Panc1 (cell line): ENCODE data around the gene PCAT7. TPM values are rescaled to one million over a fixed set of nuclear protein-coding genes. Genes with fewer than 3 reads are reported as not detected.

Experiments used
- ATAC-seq: fragments of 200-7000 bp; cut with Tn5 transposase; 2 replicates; pipeline ENCODE4 v1.9.1; 2020; ENCODE audit warnings: mild to moderate bottlenecking, moderate library complexity
- BruUV-seq: library from RNA; stranded (reverse); fragments of 400-500 nt; replicated peaks from 2 replicates; lab custom pipeline; 2021; lab: Mats Ljungman, UMichigan
- CTCF ChIA-PET: fragments of 300-600 bp; sonication (Branson Sonifier 250); formaldehyde crosslinking; loops from one replicate; lab custom pipeline; 2022; ENCODE audit warnings: antibody characterized with exemption; lab: Charles Lee
- POLR2A ChIA-PET: fragments of 300-600 bp; sonication (Branson Sonifier 250); formaldehyde crosslinking; loops from one replicate; lab custom pipeline; 2022; ENCODE audit warnings: antibody characterized with exemption; lab: Charles Lee
- DNase-seq: peaks from one replicate; pipeline ENCODE4 v3.0.0-alpha.2; 2010; ENCODE audit warnings: low read depth, low spot score
- H3K27ac ChIP-seq: 2 replicates; pipeline ENCODE4 v1.5.1; 2011; ENCODE audit warnings: mild to moderate bottlenecking, low read length, inconsistent platforms
- H3K27me3 ChIP-seq: fragments of 200-500 bp; sonication (Bioruptor generic); 2 replicates; pipeline ENCODE4 v1.6.0; 2014; ENCODE audit warnings: low read length, inconsistent platforms; ENCODE audit not compliant: control insufficient read depth, insufficient read depth
- H3K36me3 ChIP-seq: fragments of 200-500 bp; sonication (Bioruptor generic); 2 replicates; pipeline ENCODE4 v1.5.1; 2014; ENCODE audit warnings: inconsistent platforms, mild to moderate bottlenecking, low read length, moderate library complexity; ENCODE audit not compliant: control insufficient read depth, insufficient read depth
- H3K4me1 ChIP-seq: 2 replicates; pipeline ENCODE4 v1.5.1; 2011; ENCODE audit warnings: inconsistent platforms, mild to moderate bottlenecking, low read length, moderate library complexity; ENCODE audit not compliant: control insufficient read depth, insufficient read depth
- H3K4me3 ChIP-seq, 2 experiments: 2 replicates each; pipeline ENCODE4 v1.5.1; 2011 to 2012; ENCODE audit warnings: low read depth in 2 of 2, low read length in 2 of 2, mild to moderate bottlenecking in 2 of 2, inconsistent platforms in 1 of 2, moderate library complexity in 1 of 2
- H3K9me3 ChIP-seq: fragments of 200-500 bp; sonication (Bioruptor generic); 2 replicates; pipeline ENCODE4 v1.5.1; 2014; ENCODE audit warnings: low read depth, mild to moderate bottlenecking, inconsistent platforms, low read length, moderate library complexity; ENCODE audit not compliant: control insufficient read depth, insufficient read depth
- POLR2AphosphoS5 ChIP-seq: IDR thresholded peaks from 2 replicates; pipeline ENCODE4 v1.6.1; 2012; ENCODE audit warnings: mild to moderate bottlenecking, low read depth, low read length, moderate library complexity
- SIN3A ChIP-seq: IDR thresholded peaks from 2 replicates; pipeline ENCODE4 v1.6.1; 2012; ENCODE audit warnings: low read depth, mild to moderate bottlenecking, low read length, moderate library complexity, borderline replicate concordance; ENCODE audit not compliant: insufficient read depth
- TCF7L2 ChIP-seq: IDR thresholded peaks from 2 replicates; pipeline ENCODE4 v1.6.1; 2011; ENCODE audit warnings: mild to moderate bottlenecking, low read depth, low read length, inconsistent platforms
- in situ Hi-C: cut with HindIII; loops from 2 replicates; pipeline ENCODE4 v1.10.0; 2016; ENCODE audit warnings: low sequenced_read_pairs, low pct_unique_long_range_greater_than_20kb
- intact Hi-C: fragments of 100-400 bp; cut with micrococcal nuclease; formaldehyde crosslinking; loops from one replicate; pipeline ENCODE4 v1.10.0; 2022; ENCODE audit not compliant: unreplicated experiment
- total RNA-seq: library from RNA; stranded (reverse); gene quantifications from one replicate; pipeline ENCODE4 v1.2.1, GENCODE V29; 2021; ENCODE audit not compliant: unreplicated experiment
- TF ChIP-seq, protein P1 (sequence below): fragments of 450-650 bp; IDR thresholded peaks from 2 replicates; pipeline ENCODE4 v1.5.1; 2017; ENCODE audit warnings: mild to moderate bottlenecking
- TF ChIP-seq, protein P2 (sequence below), 2 experiments: IDR thresholded peaks; 2 replicates each; pipeline ENCODE4 v1.6.1; 2011 to 2012; ENCODE audit warnings: low read depth in 2 of 2, control low read depth in 1 of 2, low read length in 1 of 2, mild to moderate bottlenecking in 1 of 2, moderate library complexity in 1 of 2; ENCODE audit not compliant: insufficient read depth in 1 of 2

PCAT7 gene
- total RNA-seq, 1 experiment from 2014 or later, result 0.59 TPM

DNA sequence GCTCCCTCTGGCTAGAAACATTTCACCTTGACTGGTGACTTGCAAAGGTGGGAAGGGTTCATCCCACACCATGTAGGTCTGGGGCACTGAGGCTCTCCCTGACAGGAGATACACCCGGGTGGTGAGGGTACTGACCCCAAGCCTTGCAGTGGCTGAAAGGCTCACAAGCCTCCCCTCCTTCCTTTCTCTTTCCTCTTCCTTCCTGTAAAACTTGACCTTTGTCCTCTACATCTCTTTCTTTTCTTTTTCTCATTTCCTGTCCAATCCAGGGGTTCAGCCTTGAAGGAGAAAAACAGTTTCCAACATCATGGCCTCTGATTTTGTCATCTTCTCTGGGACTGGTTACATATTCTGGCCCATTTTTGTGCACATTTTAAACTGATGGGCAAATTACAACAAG, 22.2 kb downstream of the PCAT7 start:
- Histone ChIP-seq H3K27me3 (no peaks in the 10 kb centered on the region; the same call in 1 of the 2 replicates), H3K4me1 (no peaks in the 10 kb centered on the region), H3K4me3 (no peak overlapping the region), H3K27ac (no peak overlapping the region), H3K9me3 (no peaks in the 10 kb centered on the region), H3K36me3 (no peaks in the 10 kb centered on the region)
- ChIA-PET POLR2A (no interaction called here), CTCF (no interaction called here)
- intact Hi-C loops, result no loop called here
- DNase-seq (no peak), ATAC-seq (no peak)
- TF ChIP-seq, protein P1, sequence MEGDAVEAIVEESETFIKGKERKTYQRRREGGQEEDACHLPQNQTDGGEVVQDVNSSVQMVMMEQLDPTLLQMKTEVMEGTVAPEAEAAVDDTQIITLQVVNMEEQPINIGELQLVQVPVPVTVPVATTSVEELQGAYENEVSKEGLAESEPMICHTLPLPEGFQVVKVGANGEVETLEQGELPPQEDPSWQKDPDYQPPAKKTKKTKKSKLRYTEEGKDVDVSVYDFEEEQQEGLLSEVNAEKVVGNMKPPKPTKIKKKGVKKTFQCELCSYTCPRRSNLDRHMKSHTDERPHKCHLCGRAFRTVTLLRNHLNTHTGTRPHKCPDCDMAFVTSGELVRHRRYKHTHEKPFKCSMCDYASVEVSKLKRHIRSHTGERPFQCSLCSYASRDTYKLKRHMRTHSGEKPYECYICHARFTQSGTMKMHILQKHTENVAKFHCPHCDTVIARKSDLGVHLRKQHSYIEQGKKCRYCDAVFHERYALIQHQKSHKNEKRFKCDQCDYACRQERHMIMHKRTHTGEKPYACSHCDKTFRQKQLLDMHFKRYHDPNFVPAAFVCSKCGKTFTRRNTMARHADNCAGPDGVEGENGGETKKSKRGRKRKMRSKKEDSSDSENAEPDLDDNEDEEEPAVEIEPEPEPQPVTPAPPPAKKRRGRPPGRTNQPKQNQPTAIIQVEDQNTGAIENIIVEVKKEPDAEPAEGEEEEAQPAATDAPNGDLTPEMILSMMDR, result no peak
- no peak for TF ChIP-seq POLR2AphosphoS5
- no peak for TF ChIP-seq SIN3A
- TF ChIP-seq, protein P2, sequence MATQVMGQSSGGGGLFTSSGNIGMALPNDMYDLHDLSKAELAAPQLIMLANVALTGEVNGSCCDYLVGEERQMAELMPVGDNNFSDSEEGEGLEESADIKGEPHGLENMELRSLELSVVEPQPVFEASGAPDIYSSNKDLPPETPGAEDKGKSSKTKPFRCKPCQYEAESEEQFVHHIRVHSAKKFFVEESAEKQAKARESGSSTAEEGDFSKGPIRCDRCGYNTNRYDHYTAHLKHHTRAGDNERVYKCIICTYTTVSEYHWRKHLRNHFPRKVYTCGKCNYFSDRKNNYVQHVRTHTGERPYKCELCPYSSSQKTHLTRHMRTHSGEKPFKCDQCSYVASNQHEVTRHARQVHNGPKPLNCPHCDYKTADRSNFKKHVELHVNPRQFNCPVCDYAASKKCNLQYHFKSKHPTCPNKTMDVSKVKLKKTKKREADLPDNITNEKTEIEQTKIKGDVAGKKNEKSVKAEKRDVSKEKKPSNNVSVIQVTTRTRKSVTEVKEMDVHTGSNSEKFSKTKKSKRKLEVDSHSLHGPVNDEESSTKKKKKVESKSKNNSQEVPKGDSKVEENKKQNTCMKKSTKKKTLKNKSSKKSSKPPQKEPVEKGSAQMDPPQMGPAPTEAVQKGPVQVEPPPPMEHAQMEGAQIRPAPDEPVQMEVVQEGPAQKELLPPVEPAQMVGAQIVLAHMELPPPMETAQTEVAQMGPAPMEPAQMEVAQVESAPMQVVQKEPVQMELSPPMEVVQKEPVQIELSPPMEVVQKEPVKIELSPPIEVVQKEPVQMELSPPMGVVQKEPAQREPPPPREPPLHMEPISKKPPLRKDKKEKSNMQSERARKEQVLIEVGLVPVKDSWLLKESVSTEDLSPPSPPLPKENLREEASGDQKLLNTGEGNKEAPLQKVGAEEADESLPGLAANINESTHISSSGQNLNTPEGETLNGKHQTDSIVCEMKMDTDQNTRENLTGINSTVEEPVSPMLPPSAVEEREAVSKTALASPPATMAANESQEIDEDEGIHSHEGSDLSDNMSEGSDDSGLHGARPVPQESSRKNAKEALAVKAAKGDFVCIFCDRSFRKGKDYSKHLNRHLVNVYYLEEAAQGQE (IDR thresholded peaks at IDR 0.05; ENCODE audit: insufficient read depth in 1 of 2, low read depth in 2 of 2, low read length in 1 of 2), result no peak
- no peak for TF ChIP-seq TCF7L2
- in situ Hi-C loops, result no loop called here
- no TSS peak for BruUV-seq

DNA sequence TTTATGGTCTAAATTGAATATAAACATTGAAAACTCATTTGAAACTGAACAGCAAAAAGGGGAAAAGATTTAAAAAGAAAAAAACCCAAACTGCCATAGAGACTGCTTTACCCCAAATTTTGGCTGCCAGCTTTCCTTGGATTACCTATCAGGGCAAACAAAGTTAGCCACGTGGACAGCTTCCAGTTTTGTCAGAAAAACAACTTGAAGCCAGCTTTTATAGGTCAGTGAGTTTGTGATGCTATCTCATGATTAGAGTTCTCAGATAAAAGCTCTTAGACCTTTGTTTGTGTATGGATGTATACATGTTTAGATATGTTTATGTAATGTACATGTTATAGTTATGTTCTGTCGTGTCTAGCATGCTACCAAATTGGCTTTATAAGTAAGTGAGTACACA, 22.7 kb downstream of the PCAT7 start:
- intact Hi-C loops (no loop called here), in situ Hi-C loops (no loop called here)
- ChIA-PET CTCF (no interaction called here), POLR2A (no interaction called here)
- no peak for ATAC-seq
- H3K27ac ChIP-seq, result no peak overlapping the region
- H3K4me1 ChIP-seq, result no peaks in the 10 kb centered on the region
- H3K36me3 ChIP-seq, result no peaks in the 10 kb centered on the region
- H3K27me3 ChIP-seq, result no peaks in the 10 kb centered on the region; the same call in 1 of the 2 replicates
- DNase-seq, result no peak
- TF ChIP-seq, protein P2 (IDR thresholded peaks at IDR 0.05; ENCODE audit: insufficient read depth in 1 of 2, low read depth in 2 of 2, low read length in 1 of 2), result no peak
- no peak for TF ChIP-seq TCF7L2
- TF ChIP-seq, protein P1, result no peak
- TF ChIP-seq SIN3A, result no peak
- TF ChIP-seq POLR2AphosphoS5, result no peak
- no TSS peak for BruUV-seq
- no peak overlapping the region for H3K4me3 ChIP-seq
- H3K9me3 ChIP-seq, result no peaks in the 10 kb centered on the region
